DND-41 (cell line): Measurements from ENCODE around the gene NTF4.
"Not testable (repeated sequence)": the region's sequence is repeated elsewhere in the genome, so short reads cannot be mapped to it uniquely, and the experiment has no call there.

ENCODE experiments used
- ATAC-seq: fragments of 200-7000 bp; cut with Tn5 transposase; 3 replicates; pipeline ENCODE4 v1.9.1; 2021; ENCODE audit warnings: low read depth; ENCODE audit not compliant: insufficient read depth
- DNase-seq: peaks from one replicate; pipeline ENCODE4 v3.0.0-alpha.2; 2020
- H2AFZ ChIP-seq: 2 replicates; pipeline ENCODE4 v1.6.0; 2012; ENCODE audit warnings: low read depth, low read length
- H3K27ac ChIP-seq: 2 replicates; pipeline ENCODE4 v1.5.1; 2012; ENCODE audit warnings: low read length, inconsistent platforms
- H3K27me3 ChIP-seq: fragments of 200-600 bp; sonication (generic); 2 replicates; pipeline ENCODE4 v1.6.0; 2012; ENCODE audit warnings: low read length, mild to moderate bottlenecking, inconsistent platforms; ENCODE audit not compliant: insufficient read depth, poor library complexity
- H3K36me3 ChIP-seq: 2 replicates; pipeline ENCODE4 v1.5.1; 2012; ENCODE audit warnings: low read length, inconsistent platforms; ENCODE audit not compliant: insufficient read depth
- H3K4me1 ChIP-seq: 2 replicates; pipeline ENCODE4 v1.5.1; 2012; ENCODE audit warnings: mild to moderate bottlenecking, low read length; ENCODE audit not compliant: insufficient read depth
- H3K4me2 ChIP-seq: 2 replicates; pipeline ENCODE4 v1.6.0; 2012; ENCODE audit warnings: mild to moderate bottlenecking, moderate library complexity, low read length, inconsistent platforms; ENCODE audit not compliant: insufficient read depth
- H3K4me3 ChIP-seq, 2 experiments: fragments of 200-600 bp in 1 of 2; shearing (Covaris generic) in 1 of 2; 2 replicates each; pipeline ENCODE4 v1.5.1; 2012 to 2016; ENCODE audit warnings: inconsistent platforms in 2 of 2, low read length in 2 of 2, mild to moderate bottlenecking in 2 of 2, low read depth in 1 of 2, moderate library complexity in 1 of 2
- H3K79me2 ChIP-seq: 2 replicates; pipeline ENCODE4 v1.6.0; 2012; ENCODE audit warnings: low read length, inconsistent platforms; ENCODE audit not compliant: insufficient read depth
- H3K9ac ChIP-seq: 2 replicates; pipeline ENCODE4 v1.6.0; 2012; ENCODE audit warnings: low read depth, mild to moderate bottlenecking, inconsistent platforms, low read length, moderate library complexity
- H3K9me3 ChIP-seq: 2 replicates; pipeline ENCODE4 v1.5.1; 2012; ENCODE audit warnings: low read length, moderate library complexity, mild to moderate bottlenecking, inconsistent platforms; ENCODE audit not compliant: insufficient read depth, severe bottlenecking
- H4K20me1 ChIP-seq: 2 replicates; pipeline ENCODE4 v1.6.0; 2012; ENCODE audit warnings: low read length; ENCODE audit not compliant: insufficient read depth
- EZH2 ChIP-seq: IDR thresholded peaks from 3 replicates; pipeline ENCODE4 v1.6.1; 2012; ENCODE audit warnings: borderline replicate concordance, low read depth, mild to moderate bottlenecking, moderate library complexity, low read length, inconsistent platforms; ENCODE audit not compliant: severe bottlenecking
- TF ChIP-seq, protein P1 (sequence below): IDR thresholded peaks from 2 replicates; pipeline ENCODE4 v1.5.1; 2012; ENCODE audit warnings: borderline replicate concordance, low read length, moderate library complexity, mild to moderate bottlenecking; ENCODE audit not compliant: poor library complexity, severe bottlenecking; ENCODE audit errors: extremely low read depth

NTF4 gene

DNA sequence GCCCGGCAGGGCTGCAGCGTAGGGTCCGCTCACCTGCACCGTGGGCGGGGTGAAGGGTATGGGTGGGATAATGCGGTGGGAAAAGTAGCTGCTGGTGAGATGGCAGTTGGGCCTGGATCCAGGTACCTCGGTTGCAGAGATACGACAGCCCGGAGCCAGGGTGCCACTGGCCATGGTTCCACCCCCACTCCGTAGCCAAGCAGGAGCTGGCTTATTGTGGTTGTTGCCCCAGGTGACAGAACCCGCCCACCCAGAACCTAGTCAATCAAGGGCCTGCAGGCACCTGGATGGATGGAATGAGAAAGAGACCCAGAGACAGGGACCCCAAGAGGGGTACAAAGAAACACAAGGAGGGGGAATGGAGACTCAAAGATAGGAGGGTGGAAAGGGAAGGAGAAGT, 44.3 kb downstream of the NTF4 start:
- Histone ChIP-seq H4K20me1 (peaks cover 4% of the 10 kb centered on the region; the same call in 1 of the 2 replicates), H3K9me3 (no peaks in the 10 kb centered on the region), H3K9ac (no peak overlapping the region), H3K4me3 (no peak overlapping the region), H3K27ac (no peak overlapping the region), H3K4me1 (peaks cover 3% of the 10 kb centered on the region; the same call in 1 of the 2 replicates), H3K79me2 (no peaks in the 10 kb centered on the region), H3K36me3 (peaks cover 13% of the 10 kb centered on the region), H3K27me3 (peaks cover 3% of the 10 kb centered on the region), H2AFZ (no peak overlapping the region), H3K4me2 (no peak overlapping the region)
- no peak for ATAC-seq
- no peak for DNase-seq
- no peak for TF ChIP-seq EZH2
- TF ChIP-seq, protein P1, sequence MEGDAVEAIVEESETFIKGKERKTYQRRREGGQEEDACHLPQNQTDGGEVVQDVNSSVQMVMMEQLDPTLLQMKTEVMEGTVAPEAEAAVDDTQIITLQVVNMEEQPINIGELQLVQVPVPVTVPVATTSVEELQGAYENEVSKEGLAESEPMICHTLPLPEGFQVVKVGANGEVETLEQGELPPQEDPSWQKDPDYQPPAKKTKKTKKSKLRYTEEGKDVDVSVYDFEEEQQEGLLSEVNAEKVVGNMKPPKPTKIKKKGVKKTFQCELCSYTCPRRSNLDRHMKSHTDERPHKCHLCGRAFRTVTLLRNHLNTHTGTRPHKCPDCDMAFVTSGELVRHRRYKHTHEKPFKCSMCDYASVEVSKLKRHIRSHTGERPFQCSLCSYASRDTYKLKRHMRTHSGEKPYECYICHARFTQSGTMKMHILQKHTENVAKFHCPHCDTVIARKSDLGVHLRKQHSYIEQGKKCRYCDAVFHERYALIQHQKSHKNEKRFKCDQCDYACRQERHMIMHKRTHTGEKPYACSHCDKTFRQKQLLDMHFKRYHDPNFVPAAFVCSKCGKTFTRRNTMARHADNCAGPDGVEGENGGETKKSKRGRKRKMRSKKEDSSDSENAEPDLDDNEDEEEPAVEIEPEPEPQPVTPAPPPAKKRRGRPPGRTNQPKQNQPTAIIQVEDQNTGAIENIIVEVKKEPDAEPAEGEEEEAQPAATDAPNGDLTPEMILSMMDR, result no peak

DNA sequence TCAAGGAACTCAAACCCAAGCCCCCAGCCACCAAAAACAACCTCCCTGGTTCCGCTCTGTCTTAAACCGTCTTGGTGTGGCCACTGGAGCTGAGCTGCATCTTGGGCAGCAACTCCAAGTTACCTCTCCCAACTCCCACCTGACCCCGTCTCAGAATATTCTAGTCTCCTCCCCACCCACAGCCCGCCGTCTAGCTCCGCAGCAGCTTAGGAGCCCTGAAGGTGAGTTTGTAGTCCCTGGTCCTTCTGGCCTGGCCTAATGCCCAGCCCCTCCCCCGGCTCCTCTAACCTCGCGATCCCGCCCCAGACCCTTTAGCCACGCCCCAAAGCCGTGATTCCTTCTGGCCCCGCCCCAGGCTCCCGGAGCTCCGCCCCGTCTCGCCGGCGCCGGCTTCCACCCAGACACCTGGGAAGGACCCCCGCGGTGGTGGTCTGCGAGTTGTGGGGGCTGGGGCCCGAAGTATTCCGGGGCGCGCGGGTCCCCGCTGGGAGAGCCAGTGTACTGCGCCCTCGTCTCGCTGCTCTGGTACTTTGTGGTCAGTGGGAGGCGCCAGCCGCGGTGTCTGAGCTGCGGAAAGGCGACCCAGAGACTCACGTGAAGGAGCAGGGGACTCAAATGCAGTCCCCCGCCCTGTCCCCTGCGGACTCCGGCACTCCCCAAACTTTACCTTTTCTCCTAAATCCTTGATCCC, 45.2 kb downstream of the NTF4 start:
- Histone ChIP-seq H3K4me1 (peaks cover 3% of the 10 kb centered on the region; the same call in 1 of the 2 replicates), H3K9me3 (no peaks in the 10 kb centered on the region), H3K27ac (no peak overlapping the region), H3K4me3 (no peak overlapping the region), H3K36me3 (peaks cover 22% of the 10 kb centered on the region), H3K27me3 (peaks cover 3% of the 10 kb centered on the region), H3K9ac (no peak overlapping the region), H3K4me2 (no peak overlapping the region), H2AFZ (no peak overlapping the region), H3K79me2 (no peaks in the 10 kb centered on the region), H4K20me1 (peaks cover 4% of the 10 kb centered on the region; the same call in 1 of the 2 replicates)
- ATAC-seq, result peak; percentile 21; the same call in 1 of the 3 replicates
- TF ChIP-seq EZH2, result no peak
- TF ChIP-seq, protein P1, result peak; percentile 21
- peak; percentile 25 for DNase-seq

DNA sequence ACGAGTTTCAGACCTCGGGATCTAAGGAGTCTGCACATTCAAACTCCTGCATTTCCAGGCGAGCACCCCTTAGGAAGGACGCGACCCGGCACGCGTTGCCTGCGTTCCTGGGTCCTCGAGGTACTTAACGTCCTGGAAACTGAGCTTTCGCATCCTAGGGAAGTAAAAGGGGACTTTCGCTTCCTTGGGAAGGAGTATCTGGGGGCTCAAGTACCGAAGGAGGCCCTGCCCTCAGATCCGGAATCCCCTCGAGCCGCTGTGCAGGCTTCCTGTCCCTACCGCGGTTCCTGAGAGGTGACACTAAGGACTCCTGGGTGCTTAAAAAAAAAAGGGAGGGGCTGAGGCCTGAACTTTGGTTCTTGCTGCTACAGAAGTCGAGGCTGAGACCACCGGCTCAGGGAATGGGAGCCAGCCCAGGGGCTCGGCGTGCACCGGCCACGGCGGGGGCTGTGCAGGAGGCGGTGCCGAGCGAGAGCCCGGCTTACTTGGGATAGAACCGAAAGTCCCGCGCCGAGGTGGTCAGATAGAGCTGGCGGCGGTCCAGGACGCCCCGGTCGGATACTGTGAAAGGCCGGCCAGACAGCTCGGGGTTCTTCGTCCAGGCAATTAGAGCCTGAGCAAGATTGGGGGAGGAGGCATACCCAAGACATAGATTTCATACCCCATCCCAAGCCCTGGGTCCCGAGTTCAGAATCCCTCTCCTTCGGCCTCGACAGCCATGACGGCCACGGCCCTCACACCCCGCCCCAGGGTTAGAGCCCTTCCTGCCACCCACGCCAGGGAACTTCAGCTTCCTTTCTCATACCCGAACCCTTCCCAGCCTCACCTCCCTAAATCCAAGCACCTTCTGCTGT, 46.0 kb downstream of the NTF4 start:
- peak; percentile 19; the same call in 1 of the 3 replicates for ATAC-seq
- DNase-seq, result not testable (repeated sequence)

DNA sequence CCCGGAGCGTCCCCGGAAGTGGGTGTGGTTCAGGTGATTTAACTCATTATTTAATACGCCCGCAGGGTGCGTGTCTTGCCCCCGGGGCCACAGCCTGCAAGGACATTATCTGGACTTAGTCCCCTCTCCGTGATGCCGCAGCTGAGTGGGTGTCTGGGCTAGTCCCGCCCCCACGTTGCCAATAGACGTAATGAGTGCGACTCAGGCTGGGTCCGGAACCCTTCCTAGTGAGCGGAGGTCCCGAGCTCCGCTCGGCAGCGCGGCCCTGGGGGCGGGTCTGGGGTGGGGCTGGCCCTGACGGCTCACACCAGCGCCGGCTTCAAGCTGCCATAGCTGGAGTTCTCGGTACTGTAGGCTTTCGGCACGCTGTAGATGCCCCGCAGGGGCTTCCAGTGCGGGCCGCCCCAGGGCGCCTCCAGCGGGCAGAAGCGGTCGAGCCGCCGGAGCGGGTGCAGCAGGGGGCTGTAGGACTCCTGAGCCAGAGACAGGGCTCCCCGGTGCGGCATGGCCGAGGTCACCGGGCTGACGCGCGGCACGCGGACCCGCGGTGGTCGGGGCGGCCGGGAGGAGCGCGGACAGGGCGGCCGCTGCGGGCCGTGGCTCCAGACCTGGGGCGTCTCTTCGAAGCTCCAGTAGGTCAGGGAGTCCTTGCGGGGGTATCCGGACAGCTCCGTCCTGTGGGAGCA, 46.8 kb downstream of the NTF4 start:
- ATAC-seq (peak; percentile 69), DNase-seq (peak; percentile 53)
- Histone ChIP-seq H3K27ac (no peak overlapping the region), H3K36me3 (peaks cover 36% of the 10 kb centered on the region), H3K4me1 (peaks cover 3% of the 10 kb centered on the region; the same call in 1 of the 2 replicates), H3K9me3 (no peaks in the 10 kb centered on the region), H3K9ac (no peak overlapping the region), H2AFZ (no peak overlapping the region), H3K27me3 (peaks cover 3% of the 10 kb centered on the region), H4K20me1 (peaks cover 4% of the 10 kb centered on the region; the same call in 1 of the 2 replicates), H3K4me2 (no peak overlapping the region), H3K79me2 (no peaks in the 10 kb centered on the region), H3K4me3 (no peak overlapping the region)
- TF ChIP-seq, protein P1, result peak; percentile 32
- TF ChIP-seq EZH2, result no peak

More for the DNA sequence above, 46.0 kb downstream of the NTF4 start:
- not testable (repeated sequence) for H3K4me3 ChIP-seq, H3K27me3 ChIP-seq, H3K9me3 ChIP-seq, H3K4me1 ChIP-seq, H3K27ac ChIP-seq, H3K79me2 ChIP-seq, H3K4me2 ChIP-seq, H2AFZ ChIP-seq, H3K9ac ChIP-seq, H4K20me1 ChIP-seq
- peaks cover 30% of the 10 kb centered on the region for H3K36me3 ChIP-seq
